HG02943 (cell line): ENCODE measurements around the gene RECK.
"Not testable (repeated sequence)": the region's sequence is repeated elsewhere in the genome, so short reads cannot be mapped to it uniquely, and the experiment has no call there.

Experiments
- ATAC-seq: cut with Tn5 transposase; IDR thresholded peaks from one replicate; pipeline ENCODE4 v1.9.1; 2021; ENCODE audit warnings: mild to moderate bottlenecking, low read depth, moderate library complexity; ENCODE audit not compliant: unreplicated experiment

RECK gene

GRCh38 chr9:36102742-36103495 is 66.2 kb downstream of the RECK start:
- ATAC-seq, result no peak

- no peak for ATAC-seq
Observed at GRCh38 chr9:36109071-36109470, 72.4 kb downstream of the RECK start.

- no peak for ATAC-seq
Observed at GRCh38 chr9:36110434-36110833, 73.7 kb downstream of the RECK start.

- ATAC-seq, result no peak
Observed at GRCh38 chr9:36112516-36112915, 75.8 kb downstream of the RECK start.

- no peak for ATAC-seq
Observed at GRCh38 chr9:36113999-36114398, 77.3 kb downstream of the RECK start.

GRCh38 chr9:36116593-36116992 is 79.9 kb downstream of the RECK start:
- ATAC-seq, result no peak

- ATAC-seq, result no peak
Observed at GRCh38 chr9:36118201-36118600, 81.5 kb downstream of the RECK start.

GRCh38 chr9:36118706-36119105 is 82.0 kb downstream of the RECK start:
- ATAC-seq, result no peak

- ATAC-seq, result no peak
Observed at GRCh38 chr9:36119476-36119875, 82.8 kb downstream of the RECK start.

GRCh38 chr9:36120705-36121104 is 84.0 kb downstream of the RECK start:
- ATAC-seq, result no peak

GRCh38 chr9:36121971-36122370 is 85.3 kb downstream of the RECK start:
- no peak for ATAC-seq

GRCh38 chr9:36123515-36123914 is 86.8 kb downstream of the RECK start:
- no peak for ATAC-seq

- no peak for ATAC-seq
Observed at GRCh38 chr9:36125062-36125855, 88.5 kb downstream of the RECK start.

- ATAC-seq, result no peak
Observed at GRCh38 chr9:36126016-36126730, 89.5 kb downstream of the RECK start.

- no peak for ATAC-seq
Observed at GRCh38 chr9:36127652-36128244, 91.0 kb downstream of the RECK start.

GRCh38 chr9:36128349-36128748 is 91.6 kb downstream of the RECK start:
- no peak for ATAC-seq

GRCh38 chr9:36129139-36129538 is 92.4 kb downstream of the RECK start:
- ATAC-seq, result no peak

- not testable (repeated sequence) for ATAC-seq
Observed at GRCh38 chr9:36131666-36132065, 95.0 kb downstream of the RECK start.

- ATAC-seq, result no peak
Observed at GRCh38 chr9:36132086-36132485, 95.4 kb downstream of the RECK start.

- no peak for ATAC-seq
Observed at GRCh38 chr9:36134761-36135505, 98.2 kb downstream of the RECK start.
